Nephron (organoid): ENCODE measurements around the gene PARD6B.
"Not testable (repeated sequence)": the region's sequence is repeated elsewhere in the genome, so short reads cannot be mapped to it uniquely, and the experiment has no call there.

Experiments used
- H3K27ac Mint-ChIP-seq, 3 experiments: 2 replicates each; pipeline ENCODE4 v1.8.0; 2020; ENCODE audit warnings: mixed read lengths in 3 of 3, mild to moderate bottlenecking in 2 of 3, moderate library complexity in 1 of 3
- H3K27me3 Mint-ChIP-seq: 2 replicates; pipeline ENCODE4 v1.8.0; 2021; ENCODE audit warnings: low read depth, mild to moderate bottlenecking, moderate library complexity, mixed read lengths
- H3K36me3 Mint-ChIP-seq: 2 replicates; pipeline ENCODE4 v1.8.0; 2020; ENCODE audit warnings: low read depth, mixed read lengths
- H3K4me1 Mint-ChIP-seq: 2 replicates; pipeline ENCODE4 v1.8.0; 2020; ENCODE audit warnings: mixed read lengths
- H3K4me3 Mint-ChIP-seq, 3 experiments: 2 replicates each; pipeline ENCODE4 v1.8.0; 2020; ENCODE audit warnings: mild to moderate bottlenecking in 3 of 3, mixed read lengths in 3 of 3, moderate library complexity in 2 of 3
- H3K9me3 Mint-ChIP-seq: 2 replicates; pipeline ENCODE4 v1.8.0; 2020; ENCODE audit warnings: mixed read lengths
- TF ChIP-seq, protein P1 (sequence below), 3 experiments: fragments of 200-600 bp; sonication (generic); IDR thresholded peaks; one replicate each; pipeline ENCODE4 v1.5.0; 2021; ENCODE audit warnings: antibody characterized with exemption in 3 of 3; ENCODE audit not compliant: unreplicated experiment in 3 of 3

Gene PARD6B

DNA sequence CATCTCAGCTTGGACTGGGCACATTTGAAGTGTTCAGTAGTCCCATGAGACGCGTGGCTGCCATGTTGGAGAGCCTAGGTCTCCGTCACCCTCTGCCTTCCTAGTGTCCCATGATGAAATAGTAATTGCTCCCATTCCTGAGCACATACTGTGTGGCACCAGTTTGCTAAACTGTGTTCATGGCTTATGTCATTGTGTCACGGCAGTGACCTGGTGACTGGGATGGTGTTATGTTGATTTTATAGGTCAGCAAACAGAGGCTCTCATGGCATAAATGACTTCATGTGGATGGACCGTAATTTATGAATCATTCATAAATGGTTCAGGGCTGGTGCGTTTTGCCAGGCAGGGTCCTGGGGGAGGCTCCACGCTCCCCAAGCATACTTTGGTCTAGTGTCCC, 67.3 kb downstream of the PARD6B start:
- Mint-ChIP-seq H3K27ac (no peak overlapping the region), H3K36me3 (no peaks in the 10 kb centered on the region), H3K4me3 (peak overlapping the region in 1 of 3 experiments; percentile 22), H3K27me3 (peaks cover 10% of the 10 kb centered on the region), H3K4me1 (peaks cover 5% of the 10 kb centered on the region), H3K9me3 (no peaks in the 10 kb centered on the region)
- TF ChIP-seq, protein P1, sequence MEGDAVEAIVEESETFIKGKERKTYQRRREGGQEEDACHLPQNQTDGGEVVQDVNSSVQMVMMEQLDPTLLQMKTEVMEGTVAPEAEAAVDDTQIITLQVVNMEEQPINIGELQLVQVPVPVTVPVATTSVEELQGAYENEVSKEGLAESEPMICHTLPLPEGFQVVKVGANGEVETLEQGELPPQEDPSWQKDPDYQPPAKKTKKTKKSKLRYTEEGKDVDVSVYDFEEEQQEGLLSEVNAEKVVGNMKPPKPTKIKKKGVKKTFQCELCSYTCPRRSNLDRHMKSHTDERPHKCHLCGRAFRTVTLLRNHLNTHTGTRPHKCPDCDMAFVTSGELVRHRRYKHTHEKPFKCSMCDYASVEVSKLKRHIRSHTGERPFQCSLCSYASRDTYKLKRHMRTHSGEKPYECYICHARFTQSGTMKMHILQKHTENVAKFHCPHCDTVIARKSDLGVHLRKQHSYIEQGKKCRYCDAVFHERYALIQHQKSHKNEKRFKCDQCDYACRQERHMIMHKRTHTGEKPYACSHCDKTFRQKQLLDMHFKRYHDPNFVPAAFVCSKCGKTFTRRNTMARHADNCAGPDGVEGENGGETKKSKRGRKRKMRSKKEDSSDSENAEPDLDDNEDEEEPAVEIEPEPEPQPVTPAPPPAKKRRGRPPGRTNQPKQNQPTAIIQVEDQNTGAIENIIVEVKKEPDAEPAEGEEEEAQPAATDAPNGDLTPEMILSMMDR (IDR thresholded peaks at IDR 0.05; ENCODE audit: unreplicated experiment in 3 of 3): no peak

- H3K27ac Mint-ChIP-seq: no peak overlapping the region
- TF ChIP-seq, protein P1 (IDR thresholded peaks at IDR 0.05; ENCODE audit: unreplicated experiment in 3 of 3): no peak
- H3K27me3 Mint-ChIP-seq: peaks cover 10% of the 10 kb centered on the region
- H3K36me3 Mint-ChIP-seq: no peaks in the 10 kb centered on the region
- H3K9me3 Mint-ChIP-seq: no peaks in the 10 kb centered on the region
- H3K4me3 Mint-ChIP-seq: peak overlapping the region in 1 of 3 experiments; percentile 22
- peaks cover 5% of the 10 kb centered on the region for H3K4me1 Mint-ChIP-seq
Measured at GRCh38 chr20:50799176-50799889, 68.0 kb downstream of the PARD6B start.

GRCh38 chr20:50799890-50800550, 68.6 kb downstream of the PARD6B start:
- Mint-ChIP-seq H3K27ac (no peak overlapping the region), H3K9me3 (no peaks in the 10 kb centered on the region), H3K36me3 (no peaks in the 10 kb centered on the region), H3K4me3 (no peak overlapping the region), H3K27me3 (peaks cover 10% of the 10 kb centered on the region), H3K4me1 (peaks cover 5% of the 10 kb centered on the region)
- TF ChIP-seq, protein P1 (IDR thresholded peaks at IDR 0.05; ENCODE audit: unreplicated experiment in 3 of 3): no peak

GRCh38 chr20:50800986-50801746, 69.8 kb downstream of the PARD6B start:
- not testable (repeated sequence) for H3K9me3 Mint-ChIP-seq, H3K27ac Mint-ChIP-seq, H3K4me3 Mint-ChIP-seq, H3K36me3 Mint-ChIP-seq, H3K27me3 Mint-ChIP-seq, H3K4me1 Mint-ChIP-seq

GRCh38 chr20:50801747-50802125, 70.4 kb downstream of the PARD6B start:
- TF ChIP-seq, protein P1 (IDR thresholded peaks at IDR 0.05; ENCODE audit: unreplicated experiment in 3 of 3): no peak
- no peaks in the 10 kb centered on the region for H3K4me1 Mint-ChIP-seq
- H3K9me3 Mint-ChIP-seq: no peaks in the 10 kb centered on the region
- H3K27me3 Mint-ChIP-seq: peaks cover 4% of the 10 kb centered on the region
- H3K27ac Mint-ChIP-seq: no peak overlapping the region
- no peak overlapping the region for H3K4me3 Mint-ChIP-seq
- no peaks in the 10 kb centered on the region for H3K36me3 Mint-ChIP-seq

DNA sequence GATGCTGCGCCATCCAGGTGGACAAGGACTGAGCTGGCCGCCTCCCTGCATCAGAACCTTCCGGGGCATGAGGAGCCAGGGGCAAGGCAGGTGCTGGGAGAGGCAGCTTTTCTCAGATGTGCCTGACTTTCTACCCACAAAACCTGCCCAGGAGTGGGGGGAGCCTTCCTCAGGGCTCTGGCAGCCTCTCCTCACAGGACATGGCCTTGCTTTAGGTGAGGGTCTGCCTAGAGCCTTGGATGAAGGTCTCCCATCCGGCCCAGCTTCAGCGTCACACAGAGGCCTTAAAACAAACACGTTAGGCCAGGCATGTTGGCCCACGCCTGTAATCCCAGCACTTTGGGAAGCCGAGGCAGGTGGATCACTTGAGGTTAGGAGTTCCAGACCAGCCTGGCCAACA, 70.9 kb downstream of the PARD6B start:
- H3K27ac Mint-ChIP-seq: no peak overlapping the region
- TF ChIP-seq, protein P1 (IDR thresholded peaks at IDR 0.05; ENCODE audit: unreplicated experiment in 3 of 3): no peak
- H3K4me3 Mint-ChIP-seq: no peak overlapping the region
- no peaks in the 10 kb centered on the region for H3K9me3 Mint-ChIP-seq
- H3K4me1 Mint-ChIP-seq: no peaks in the 10 kb centered on the region
- peaks cover 4% of the 10 kb centered on the region for H3K27me3 Mint-ChIP-seq
- no peaks in the 10 kb centered on the region for H3K36me3 Mint-ChIP-seq
